GM23248 (cell line): Measurements from ENCODE around the gene RPA1. TPM values are rescaled to one million over a fixed set of nuclear protein-coding genes. Genes with fewer than 3 reads are reported as not detected.

ENCODE experiments used
- DNase-seq: peaks from one replicate; pipeline ENCODE4 v3.0.0-alpha.2; 2015
- H2AFZ ChIP-seq: fragments of 200-600 bp; sonication (generic); 2 replicates; pipeline ENCODE4 v1.6.1; 2016; ENCODE audit warnings: antibody characterized with exemption
- H3F3A ChIP-seq: fragments of 200-600 bp; sonication (generic); 2 replicates; pipeline ENCODE4 v1.6.1; 2016; ENCODE audit warnings: mild to moderate bottlenecking, antibody characterized with exemption, mixed run types; ENCODE audit not compliant: insufficient read depth
- H3K27ac ChIP-seq: fragments of 200-600 bp; sonication (generic); 2 replicates; pipeline ENCODE4 v1.5.1; 2016; ENCODE audit warnings: mild to moderate bottlenecking
- H3K27me3 ChIP-seq: fragments of 200-600 bp; sonication (generic); replicated peaks from 2 replicates; pipeline ENCODE4 v1.6.1; 2016; ENCODE audit warnings: mild to moderate bottlenecking; ENCODE audit not compliant: insufficient read depth
- H3K36me3 ChIP-seq: fragments of 200-600 bp; sonication (generic); 2 replicates; pipeline ENCODE4 v1.6.1; 2016; ENCODE audit warnings: low read depth, mild to moderate bottlenecking
- H3K4me1 ChIP-seq: fragments of 200-600 bp; sonication (generic); 2 replicates; pipeline ENCODE4 v1.6.1; 2016; ENCODE audit warnings: mild to moderate bottlenecking; ENCODE audit not compliant: insufficient read depth
- H3K4me2 ChIP-seq: fragments of 200-600 bp; sonication (generic); one replicate; pipeline ENCODE4 v1.6.1; 2016; ENCODE audit warnings: mild to moderate bottlenecking; ENCODE audit not compliant: unreplicated experiment
- H3K4me3 ChIP-seq: fragments of 200-600 bp; sonication (generic); 2 replicates; pipeline ENCODE4 v1.5.1; 2016; ENCODE audit warnings: mild to moderate bottlenecking
- H3K79me2 ChIP-seq: fragments of 200-600 bp; sonication (generic); 2 replicates; pipeline ENCODE4 v1.6.1; 2016; ENCODE audit warnings: mild to moderate bottlenecking; ENCODE audit not compliant: insufficient read depth
- H3K9ac ChIP-seq: fragments of 200-600 bp; sonication (generic); 2 replicates; pipeline ENCODE4 v1.6.1; 2016; ENCODE audit warnings: mild to moderate bottlenecking
- H3K9me2 ChIP-seq: fragments of 200-600 bp; sonication (generic); 2 replicates; pipeline ENCODE4 v1.6.1; 2016; ENCODE audit warnings: mixed run types, mild to moderate bottlenecking, moderate library complexity; ENCODE audit not compliant: insufficient read depth
- H3K9me3 ChIP-seq: fragments of 200-600 bp; sonication (generic); one replicate; pipeline ENCODE4 v1.6.1; 2017; ENCODE audit warnings: low read depth
- H4K20me1 ChIP-seq: fragments of 200-600 bp; sonication (generic); 2 replicates; pipeline ENCODE4 v1.6.0; 2016; ENCODE audit not compliant: insufficient read depth
- EZH2 ChIP-seq: fragments of 200-600 bp; sonication (generic); IDR thresholded peaks from 2 replicates; pipeline ENCODE4 v1.6.1; 2018; ENCODE audit warnings: antibody characterized with exemption, mild to moderate bottlenecking; ENCODE audit not compliant: insufficient read depth, poor library complexity, severe bottlenecking
- EZH2phosphoT487 ChIP-seq: fragments of 200-600 bp; sonication (generic); IDR thresholded peaks from 2 replicates; pipeline ENCODE4 v1.6.1; 2018; ENCODE audit warnings: antibody characterized with exemption, moderate library complexity, mild to moderate bottlenecking, low read depth; ENCODE audit not compliant: insufficient read depth
- WGBS, 2 experiments: methylation state at CpG; one replicate each; pipeline ENCODE4 v1.1.6; 2015 to 2017; ENCODE audit warnings: low lambda C conversion rate in 2 of 2, low coverage in 1 of 2; ENCODE audit errors: missing lambda C conversion rate in 2 of 2; 5-methylcytosine and 5-hydroxymethylcytosine counted together
- in situ Hi-C: fragments of 300-500 bp; cut with MboI; formaldehyde crosslinking; loops from 2 replicates; pipeline ENCODE4 v1.15.0; 2020
- polyA plus RNA-seq: library from polyadenylated mRNA; unstranded; fragments of >200 nt; fragmentation: Nextera tagmentation; extraction: Ambion mirVana; gene quantifications from 2 replicates; pipeline ENCODE4 v1.2.1, GENCODE V29; 2016
- total RNA-seq: library from RNA; depleted of rRNA; stranded (reverse); fragments of >200 nt; shearing (Covaris generic); gene quantifications from 2 replicates; pipeline ENCODE4 v1.2.3, GENCODE V29; 2014; rRNA removed

The RPA1 gene
- 16.4 and 17.3 TPM in 2 replicates for total RNA-seq
- 37.1 and 45.9 TPM in 2 replicates for polyA plus RNA-seq

DNA sequence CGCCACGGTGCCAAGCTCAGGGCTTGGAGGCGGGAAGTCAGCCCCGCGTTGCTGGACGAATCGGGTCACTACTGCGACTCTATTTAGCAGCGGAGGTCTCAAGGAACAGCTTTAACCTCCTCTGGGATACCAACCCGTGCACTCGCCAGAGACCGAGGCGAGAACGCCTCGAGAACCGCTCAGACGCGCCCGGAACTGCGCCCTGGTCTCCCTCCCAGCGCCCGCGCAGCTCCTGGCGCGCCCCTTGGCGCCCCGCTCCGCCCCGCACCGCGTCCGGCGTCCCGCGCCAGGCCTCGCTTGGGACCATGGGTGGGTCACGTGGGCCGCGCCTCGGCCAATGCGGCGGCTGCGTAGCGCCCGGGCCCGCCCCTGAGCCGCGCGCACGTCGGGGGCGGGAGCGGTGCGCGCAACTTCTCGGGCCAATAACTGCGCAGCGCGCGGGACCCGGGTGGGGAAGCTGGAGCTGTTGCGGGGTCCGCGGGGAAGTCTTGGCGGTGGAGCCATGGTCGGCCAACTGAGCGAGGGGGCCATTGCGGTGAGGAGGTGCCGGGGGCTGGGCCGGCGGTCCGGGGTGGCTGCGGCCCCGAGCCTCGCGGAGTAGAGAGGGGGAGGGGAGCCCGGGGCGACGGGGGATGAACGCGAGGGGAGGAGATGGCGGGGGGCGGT is at the start of gene RPA1, which contains the start of gene SMYD4:
TSS of gene RPA1 (plus strand) at position 414 of the 666 bp plus-strand sequence. CDS start at position 503, 89 bp downstream.
TSS of gene SMYD4 (minus strand) at position 311 of the 666 bp plus-strand sequence. CDS start 1,908 bp downstream, outside the sequence.
- in situ Hi-C loops: no loop called here
- Histone ChIP-seq H3K4me2 (peak within 1 kb of the TSS; percentile 97), H4K20me1 (no peaks in the 10 kb centered on the region), H3K4me1 (peaks cover 10% of the 10 kb centered on the region; the same call in 1 of the 2 replicates), H3K27ac (peak within 1 kb of the TSS; percentile 37), H3K27me3 (no peaks in the 10 kb centered on the region), H3F3A (no peaks in the 10 kb centered on the region), H3K79me2 (peaks cover 66% of the 10 kb centered on the region), H3K4me3 (peak within 1 kb of the TSS; percentile 84), H3K9me3 (no peaks in the 10 kb centered on the region), H3K9me2 (no peaks in the 10 kb centered on the region), H3K36me3 (0 out of 2 replicates have a peak, but pooled peaks cover 2% of the 10 kb centered on the region), H2AFZ (peak within 1 kb of the TSS; percentile 91), H3K9ac (peak within 1 kb of the TSS; percentile 81)
- TF ChIP-seq EZH2 (no peak), EZH2phosphoT487 (no peak)
- DNase-seq: peak; percentile 98
- 0% methylated on average over 34 to 44 of the region's 83 CpGs for WGBS, 2 experiments

DNA sequence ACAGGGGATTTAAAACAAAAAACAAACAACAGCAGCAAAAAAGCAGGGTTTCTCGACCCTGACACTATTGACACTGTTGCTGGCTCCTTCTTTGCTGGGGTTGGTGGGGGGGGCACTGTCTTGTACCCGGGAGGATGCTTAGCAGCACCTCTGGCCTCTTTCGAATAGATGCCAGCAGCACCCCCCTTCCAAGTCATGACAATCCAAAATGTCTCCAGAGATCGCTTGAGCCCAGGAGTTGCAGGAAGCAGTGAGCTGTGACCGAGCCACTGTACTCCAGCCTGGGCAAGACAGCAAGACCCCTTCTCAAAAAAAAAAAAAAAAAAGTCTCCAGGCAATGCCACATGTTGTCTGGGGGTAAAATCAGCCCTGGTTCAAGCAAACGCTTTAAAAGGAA is 47.6 kb upstream of the RPA1 start:
- H3F3A ChIP-seq: peaks cover 46% of the 10 kb centered on the region
- DNase-seq: no peak
- H3K4me2 ChIP-seq: no peak overlapping the region
- in situ Hi-C loops: loop anchor here (10.0 kb wide), 1 partner anchor 57 kb away; the partner anchor contains the start of gene WDR81
- H4K20me1 ChIP-seq: no peaks in the 10 kb centered on the region
- H3K27me3 ChIP-seq: no peaks in the 10 kb centered on the region
- H3K4me1 ChIP-seq: peaks cover 27% of the 10 kb centered on the region
- H3K79me2 ChIP-seq: no peaks in the 10 kb centered on the region
- 64 to 67% methylated on average over 6 of the region's 6 CpGs for WGBS, 2 experiments
- no peak overlapping the region for H2AFZ ChIP-seq
- 0 out of 2 replicates have a peak, but pooled peaks cover 4% of the 10 kb centered on the region for H3K36me3 ChIP-seq
- H3K27ac ChIP-seq: no peak overlapping the region
- H3K9me2 ChIP-seq: no peaks in the 10 kb centered on the region
- no peak overlapping the region for H3K9ac ChIP-seq
- H3K4me3 ChIP-seq: no peak overlapping the region
- no peaks in the 10 kb centered on the region for H3K9me3 ChIP-seq
- TF ChIP-seq EZH2 (no peak), EZH2phosphoT487 (no peak)

DNA sequence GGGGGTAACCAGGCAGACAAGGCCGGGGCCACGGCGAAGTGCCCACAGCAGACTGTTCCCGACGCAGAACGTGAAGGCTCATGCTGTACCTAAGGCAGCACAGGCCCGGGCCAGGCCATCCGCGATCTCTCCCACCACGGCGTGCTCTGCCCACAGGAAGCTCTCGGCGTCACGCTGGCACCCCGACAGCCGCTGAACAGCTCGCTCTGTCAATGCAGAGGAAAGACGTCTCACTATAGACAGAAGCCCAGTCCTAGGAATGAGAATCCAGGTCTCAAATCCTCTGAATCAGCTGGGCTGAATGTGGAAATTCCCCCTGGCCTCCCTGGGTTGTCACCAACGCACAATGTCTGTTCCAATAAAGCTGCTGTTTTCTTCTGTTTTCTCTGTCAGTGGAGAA is 46.5 kb upstream of the RPA1 start:
- Histone ChIP-seq H3K4me2 (peak overlapping the region; percentile 69), H3K27ac (peak overlapping the region; percentile 74), H3K36me3 (no peaks in the 10 kb centered on the region), H3K9me3 (no peaks in the 10 kb centered on the region), H3F3A (peaks cover 50% of the 10 kb centered on the region), H3K4me1 (peaks cover 35% of the 10 kb centered on the region), H3K9ac (peak overlapping the region; percentile 58), H3K9me2 (no peaks in the 10 kb centered on the region), H2AFZ (peak overlapping the region; percentile 59), H3K27me3 (no peaks in the 10 kb centered on the region), H4K20me1 (no peaks in the 10 kb centered on the region), H3K4me3 (peak overlapping the region; percentile 30; the same call in 1 of the 2 replicates), H3K79me2 (no peaks in the 10 kb centered on the region)
- in situ Hi-C loops: loop anchor here (10.0 kb wide), 1 partner anchor 58 kb away; the partner anchor contains the start of gene WDR81
- 69 to 74% methylated on average over 19 of the region's 19 CpGs for WGBS, 2 experiments
- TF ChIP-seq EZH2phosphoT487: no peak
- peak; percentile 39 for DNase-seq

DNA sequence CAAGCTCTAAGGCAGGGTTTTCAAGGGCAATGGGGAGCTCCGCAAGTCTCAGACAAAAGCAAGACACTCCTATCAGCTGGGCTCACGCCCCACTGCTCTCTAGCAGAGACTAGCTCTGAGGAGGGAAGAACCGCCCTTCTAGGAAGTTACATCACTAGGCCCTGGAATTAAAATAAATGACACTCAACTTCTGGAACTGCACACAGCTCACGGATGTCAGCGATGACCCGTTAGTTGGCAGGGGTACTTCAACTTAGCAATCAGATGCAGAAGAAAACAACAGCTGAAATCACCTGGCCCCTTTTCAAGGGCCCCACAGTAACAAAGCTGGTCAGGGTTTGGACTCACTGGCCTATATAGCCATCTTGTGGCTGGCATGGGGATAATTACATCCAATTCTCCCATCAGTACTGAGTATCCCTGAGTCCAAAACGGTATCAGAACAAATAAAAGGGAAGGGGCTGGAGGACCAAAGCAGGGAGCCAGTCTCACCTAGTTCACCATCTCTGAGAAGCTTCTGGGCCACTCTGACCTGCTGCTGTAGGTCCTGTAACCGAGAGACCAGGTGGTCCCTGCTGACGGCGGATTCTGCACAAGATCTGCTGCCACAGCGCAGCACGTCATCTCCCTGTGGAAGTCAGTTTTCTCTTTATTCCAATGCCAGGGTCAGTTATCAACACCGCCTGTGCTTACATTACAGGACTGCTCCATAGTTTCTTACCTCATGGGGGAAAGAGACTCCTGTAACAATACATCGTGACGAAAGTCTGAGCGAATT is 45.8 kb upstream of the RPA1 start:
- Histone ChIP-seq H4K20me1 (no peaks in the 10 kb centered on the region), H3K9me2 (no peaks in the 10 kb centered on the region), H3K27me3 (no peaks in the 10 kb centered on the region), H3K9me3 (no peaks in the 10 kb centered on the region), H2AFZ (peak overlapping the region; percentile 59), H3K4me1 (peaks cover 34% of the 10 kb centered on the region), H3K36me3 (no peaks in the 10 kb centered on the region), H3F3A (peaks cover 48% of the 10 kb centered on the region), H3K4me2 (peak overlapping the region; percentile 69), H3K27ac (peak overlapping the region; percentile 74), H3K79me2 (no peaks in the 10 kb centered on the region), H3K9ac (peak overlapping the region; percentile 58), H3K4me3 (peak overlapping the region; percentile 30; the same call in 1 of the 2 replicates)
- in situ Hi-C loops: loop anchor here (10.0 kb wide), 1 partner anchor 59 kb away; the partner anchor contains the start of gene WDR81
- TF ChIP-seq EZH2 (no peak), EZH2phosphoT487 (no peak)
- peak; percentile 89 for DNase-seq
- 47% methylated on average over 16 of the region's 16 CpGs for WGBS, 2 experiments
